Sigmoid colon (tissue), 7 donors: ENCODE results near the gene KCNT1. TPM values are rescaled to one million over a fixed set of nuclear protein-coding genes. Genes with fewer than 3 reads are reported as not detected.

ENCODE experiments used
- DNase-seq: peaks from one replicate; pipeline ENCODE4 v3.0.0-alpha.2; 2019
- H3K27ac ChIP-seq, 4 donors: fragments of 200-600 bp; sonication (generic); one replicate each; pipeline ENCODE4 v1.5.1; 2016 to 2019; ENCODE audit warnings: mild to moderate bottlenecking in 1 of 4
- H3K27me3 ChIP-seq, 3 donors: fragments of 200-600 bp; sonication (generic); one replicate each; pipeline ENCODE4 v1.5.1; 2019; ENCODE audit warnings: mild to moderate bottlenecking in 1 of 3
- H3K36me3 ChIP-seq, 4 donors: fragments of 200-600 bp; sonication (generic); one replicate each; pipeline ENCODE4 v1.5.1; 2016 to 2019
- H3K4me1 ChIP-seq, 4 donors: fragments of 200-600 bp; sonication (generic); one replicate each; pipeline ENCODE4 v1.5.1; 2017 to 2019
- H3K4me3 ChIP-seq, 4 donors: fragments of 200-600 bp; sonication (generic); one replicate each; pipeline ENCODE4 v1.5.1; 2017 to 2019; ENCODE audit warnings: mild to moderate bottlenecking in 2 of 4, moderate library complexity in 1 of 4
- H3K9me3 ChIP-seq, 4 donors: fragments of 200-600 bp in 3 of 4; sonication (generic) in 3 of 4; one replicate each; pipeline versions ENCODE4 v1.5.1 to v1.6.1; 2013 to 2019
- CTCF ChIP-seq, 4 experiments: fragments of 450-650 bp in 3 of 4; fragments of 200-600 bp in 1 of 4; IDR thresholded peaks; one replicate each; pipeline ENCODE4 v1.5.1; 2016 to 2019; ENCODE audit warnings: antibody characterized with exemption in 4 of 4, mild to moderate bottlenecking in 3 of 4, moderate library complexity in 2 of 4
- EP300 ChIP-seq, 4 donors: sonication (generic); formaldehyde crosslinking; IDR thresholded peaks; one replicate each; pipeline ENCODE4 v1.6.1; 2017; ENCODE audit warnings: antibody characterized with exemption in 4 of 4
- POLR2A ChIP-seq, 2 donors: fragments of 450-650 bp; IDR thresholded peaks; one replicate each; pipeline ENCODE4 v1.6.1; 2016; ENCODE audit warnings: antibody characterized with exemption in 2 of 2, mild to moderate bottlenecking in 2 of 2, moderate library complexity in 2 of 2
- POLR2AphosphoS5 ChIP-seq, 4 donors: sonication (generic); formaldehyde crosslinking; IDR thresholded peaks; one replicate each; pipeline ENCODE4 v1.6.1; 2017; ENCODE audit warnings: antibody characterized with exemption in 4 of 4
- WGBS, 2 donors: extraction: QIAGEN DNeasy Blood & Tissue Kit; methylation state at CpG; one replicate each; pipeline ENCODE4 v1.1.7; 2013; 5-methylcytosine and 5-hydroxymethylcytosine counted together
- intact Hi-C: fragments of 100-400 bp; cut with DNase I; formaldehyde crosslinking; loops from one replicate; pipeline ENCODE4 v1.15.1; 2023
- polyA plus RNA-seq, 3 donors: library from polyadenylated mRNA; stranded (reverse); fragments of 200-250 nt; gene quantifications; one replicate each; pipeline ENCODE4 v1.2.3, GENCODE V29; 2013
- total RNA-seq, 4 donors: library from RNA; depleted of rRNA; stranded (reverse); fragments of >200 nt; gene quantifications; one replicate each; pipeline ENCODE4 v1.1.0, GENCODE V29; 2016
- donor health status: healthy with polysubstance abuse.
- donor health status: Bipolar disorder and iron deficiency.
- donor health status: healthy.

The KCNT1 gene
- total and polyA plus RNA-seq, 7 donors: 0.23 to 0.95 (median 0.32) TPM; not detected in 3

- no peak for DNase-seq
- WGBS, 2 donors: 73 to 86% methylated on average over 16 of the region's 16 CpGs
- Histone ChIP-seq H3K4me3 (no peak overlapping the region), H3K36me3 (no peaks in the 10 kb centered on the region), H3K27ac (no peak overlapping the region), H3K27me3 (peaks cover 0 to 38% (median 6%) of the 10 kb centered on the region in 3 donors), H3K9me3 (no peaks in the 10 kb centered on the region), H3K4me1 (no peaks in the 10 kb centered on the region)
- no peak for TF ChIP-seq POLR2AphosphoS5 (IDR thresholded peaks at IDR 0.05)
- TF ChIP-seq POLR2A (IDR thresholded peaks at IDR 0.05): no peak
- no peak for TF ChIP-seq EP300 (IDR thresholded peaks at IDR 0.05)
- TF ChIP-seq CTCF (IDR thresholded peaks at IDR 0.05): no peak
- intact Hi-C loops: no loop called here
These were observed 6.9 kb upstream of the KCNT1 start for GRCh38 chr9:135695036-135695435.

GRCh38 chr9:135695642-135696041, 6.3 kb upstream of the KCNT1 start:
- 83% methylated on average over 12 of the region's 12 CpGs for WGBS, 2 donors
- DNase-seq: no peak
- Histone ChIP-seq H3K9me3 (no peaks in the 10 kb centered on the region), H3K4me1 (no peaks in the 10 kb centered on the region), H3K36me3 (no peaks in the 10 kb centered on the region), H3K27me3 (peaks cover 0 to 34% (median 6%) of the 10 kb centered on the region in 3 donors), H3K27ac (no peak overlapping the region), H3K4me3 (no peak overlapping the region)
- intact Hi-C loops: no loop called here
- TF ChIP-seq EP300 (IDR thresholded peaks at IDR 0.05) (no peak), POLR2A (IDR thresholded peaks at IDR 0.05) (no peak), POLR2AphosphoS5 (IDR thresholded peaks at IDR 0.05) (no peak), CTCF (IDR thresholded peaks at IDR 0.05) (no peak)

GRCh38 chr9:135696446-135696845, 5.5 kb upstream of the KCNT1 start:
- intact Hi-C loops: no loop called here
- 68 to 82% methylated on average over 16 of the region's 16 CpGs for WGBS, 2 donors
- no peak overlapping the region for H3K27ac ChIP-seq
- no peak for DNase-seq
- H3K4me1 ChIP-seq: peaks cover 0 to 2% (median under 1%) of the 10 kb centered on the region in 4 donors
- H3K4me3 ChIP-seq: no peak overlapping the region
- peaks cover 2 to 37% (median 13%) of the 10 kb centered on the region in 3 donors for H3K27me3 ChIP-seq
- no peaks in the 10 kb centered on the region for H3K36me3 ChIP-seq
- no peak for TF ChIP-seq POLR2A (IDR thresholded peaks at IDR 0.05)
- no peak for TF ChIP-seq CTCF (IDR thresholded peaks at IDR 0.05)
- no peak for TF ChIP-seq POLR2AphosphoS5 (IDR thresholded peaks at IDR 0.05)
- TF ChIP-seq EP300 (IDR thresholded peaks at IDR 0.05): no peak
- no peaks in the 10 kb centered on the region for H3K9me3 ChIP-seq

- 58 to 75% methylated on average over 15 of the region's 15 CpGs for WGBS, 2 donors
- intact Hi-C loops: no loop called here
- H3K4me3 ChIP-seq: no peak overlapping the region
- no peak for DNase-seq
- peaks cover 8 to 44% (median 18%) of the 10 kb centered on the region in 3 donors for H3K27me3 ChIP-seq
- no peaks in the 10 kb centered on the region for H3K36me3 ChIP-seq
- H3K4me1 ChIP-seq: peaks cover 0 to 9% (median 8%) of the 10 kb centered on the region in 4 donors
- no peaks in the 10 kb centered on the region for H3K9me3 ChIP-seq
- no peak overlapping the region for H3K27ac ChIP-seq
- TF ChIP-seq POLR2AphosphoS5 (IDR thresholded peaks at IDR 0.05): no peak
- no peak for TF ChIP-seq POLR2A (IDR thresholded peaks at IDR 0.05)
- TF ChIP-seq EP300 (IDR thresholded peaks at IDR 0.05): no peak
- no peak for TF ChIP-seq CTCF (IDR thresholded peaks at IDR 0.05)
These were observed 4.8 kb upstream of the KCNT1 start for GRCh38 chr9:135697226-135697625.

GRCh38 chr9:135698236-135698635, 3.7 kb upstream of the KCNT1 start:
- WGBS, 2 donors: 71 to 74% methylated on average over 21 of the region's 21 CpGs
- intact Hi-C loops: no loop called here
- H3K27me3 ChIP-seq: peaks cover 13 to 50% (median 25%) of the 10 kb centered on the region in 3 donors

More at GRCh38 chr9:135698236-135698635, 3.7 kb upstream of the KCNT1 start:
- DNase-seq: no peak
- Histone ChIP-seq H3K4me3 (no peak overlapping the region), H3K36me3 (no peaks in the 10 kb centered on the region), H3K9me3 (no peaks in the 10 kb centered on the region), H3K27ac (no peak overlapping the region), H3K4me1 (peaks cover 0 to 17% (median 12%) of the 10 kb centered on the region in 4 donors)
- no peak for TF ChIP-seq POLR2A (IDR thresholded peaks at IDR 0.05)
- no peak for TF ChIP-seq CTCF (IDR thresholded peaks at IDR 0.05)
- no peak for TF ChIP-seq POLR2AphosphoS5 (IDR thresholded peaks at IDR 0.05)
- TF ChIP-seq EP300 (IDR thresholded peaks at IDR 0.05): no peak
